Stimulated activated effector memory CD8-positive, alpha-beta T cell treated with anti-CD3 and anti-CD28 coated beads, Interleukin-12 subunit alpha, Interleukin-12 subunit beta, amount 100 ng/mL, for 72 hours (primary cell): ENCODE measurements around the gene SAXO1.

Experiments used
- ATAC-seq: fragments of 150-1000 bp; cut with Tn5 transposase; 2 replicates; pipeline ENCODE4 v1.10.0; 2021
- DNase-seq, 2 donors: peaks; one replicate each; pipeline ENCODE4 v3.0.0; 2021 to 2022; ENCODE audit warnings: low spot score in 2 of 2
- H3K27ac Mint-ChIP-seq: one replicate; pipeline ENCODE4 v1.8.0; 2022; ENCODE audit warnings: mild to moderate bottlenecking, mixed read lengths
- H3K36me3 Mint-ChIP-seq: one replicate; pipeline ENCODE4 v1.8.0; 2022; ENCODE audit warnings: mild to moderate bottlenecking, mixed read lengths
- H3K4me1 Mint-ChIP-seq: one replicate; pipeline ENCODE4 v1.8.0; 2022; ENCODE audit warnings: mixed read lengths
- H3K4me3 Mint-ChIP-seq: one replicate; pipeline ENCODE4 v1.8.0; 2022; ENCODE audit warnings: mild to moderate bottlenecking, mixed read lengths
- H3K9me3 Mint-ChIP-seq: one replicate; pipeline ENCODE4 v1.8.0; 2022; ENCODE audit warnings: mixed read lengths

Gene SAXO1

DNA sequence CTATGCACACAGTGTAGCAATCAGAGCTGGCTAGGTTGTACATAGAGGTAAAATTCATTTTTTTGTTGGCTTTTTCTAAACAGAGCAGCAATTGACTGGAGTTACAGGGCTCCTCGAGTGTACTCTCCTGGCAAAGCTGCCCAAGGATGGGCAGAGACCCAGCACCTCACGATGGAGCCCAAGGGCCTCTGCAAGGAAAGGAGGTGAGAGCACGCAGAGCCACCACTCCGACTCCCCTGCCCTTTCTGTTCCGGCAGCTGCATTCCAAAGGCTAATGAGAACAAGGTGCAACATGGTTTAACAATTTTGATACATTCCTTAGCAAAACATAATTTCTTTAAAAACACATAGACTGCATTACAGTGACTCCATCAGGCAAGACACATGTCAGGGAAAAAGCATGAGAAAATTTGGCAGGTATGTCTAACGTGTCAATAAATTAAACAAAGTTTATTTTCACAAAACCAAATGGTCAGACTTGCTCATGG, 47.5 kb downstream of the SAXO1 start:
- H3K4me1 Mint-ChIP-seq, result no peaks in the 10 kb centered on the region
- ATAC-seq (no peak), DNase-seq (no peak)
- no peaks in the 10 kb centered on the region for H3K36me3 Mint-ChIP-seq
- H3K27ac Mint-ChIP-seq, result no peak overlapping the region
- H3K9me3 Mint-ChIP-seq, result no peaks in the 10 kb centered on the region
- H3K4me3 Mint-ChIP-seq, result no peak overlapping the region

GRCh38 chr9:18982262-18982620, 50.8 kb downstream of the SAXO1 start:
- H3K9me3 Mint-ChIP-seq, result no peaks in the 10 kb centered on the region
- no peak overlapping the region for H3K4me3 Mint-ChIP-seq
- no peaks in the 10 kb centered on the region for H3K36me3 Mint-ChIP-seq
- ATAC-seq, result no peak
- no peak overlapping the region for H3K27ac Mint-ChIP-seq
- H3K4me1 Mint-ChIP-seq, result no peaks in the 10 kb centered on the region
- no peak for DNase-seq

GRCh38 chr9:18981476-18982261, 51.3 kb downstream of the SAXO1 start:
- Mint-ChIP-seq H3K27ac (no peak overlapping the region), H3K36me3 (no peaks in the 10 kb centered on the region), H3K4me3 (no peak overlapping the region), H3K9me3 (no peaks in the 10 kb centered on the region), H3K4me1 (no peaks in the 10 kb centered on the region)
- DNase-seq (no peak), ATAC-seq (no peak)

GRCh38 chr9:18980189-18980588, 52.8 kb downstream of the SAXO1 start:
- no peak for ATAC-seq
- no peaks in the 10 kb centered on the region for H3K9me3 Mint-ChIP-seq
- no peaks in the 10 kb centered on the region for H3K36me3 Mint-ChIP-seq
- DNase-seq, result no peak
- no peak overlapping the region for H3K4me3 Mint-ChIP-seq
- H3K4me1 Mint-ChIP-seq, result no peaks in the 10 kb centered on the region
- no peak overlapping the region for H3K27ac Mint-ChIP-seq

DNA sequence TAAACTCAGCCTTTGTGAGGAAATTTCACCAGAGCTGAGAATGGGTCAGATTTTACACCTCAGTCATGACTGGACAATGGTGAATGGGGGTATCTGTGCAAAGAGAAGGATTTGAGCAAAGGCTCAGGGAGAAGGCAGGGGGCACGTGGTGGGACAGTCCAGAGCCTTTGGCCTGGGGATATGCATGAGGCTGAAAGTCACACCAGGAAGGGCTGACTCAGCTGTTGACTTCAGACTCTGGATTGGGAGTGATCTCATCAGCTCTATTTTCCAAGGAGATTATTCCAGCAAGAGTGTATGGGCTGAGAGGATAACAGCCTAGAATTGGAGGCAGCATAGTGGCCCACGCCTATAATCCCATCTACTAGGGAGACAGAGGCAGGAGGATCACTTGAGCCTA, 53.6 kb downstream of the SAXO1 start:
- no peak for ATAC-seq
- H3K4me3 Mint-ChIP-seq, result no peak overlapping the region
- H3K4me1 Mint-ChIP-seq, result no peaks in the 10 kb centered on the region
- H3K27ac Mint-ChIP-seq, result no peak overlapping the region
- no peaks in the 10 kb centered on the region for H3K36me3 Mint-ChIP-seq
- no peak for DNase-seq
- H3K9me3 Mint-ChIP-seq, result no peaks in the 10 kb centered on the region

- Mint-ChIP-seq H3K27ac (no peak overlapping the region), H3K36me3 (no peaks in the 10 kb centered on the region), H3K9me3 (no peaks in the 10 kb centered on the region), H3K4me3 (no peak overlapping the region), H3K4me1 (no peaks in the 10 kb centered on the region)
- ATAC-seq, result no peak
- no peak for DNase-seq
Measured at GRCh38 chr9:18978188-18978587, 54.8 kb downstream of the SAXO1 start.

DNA sequence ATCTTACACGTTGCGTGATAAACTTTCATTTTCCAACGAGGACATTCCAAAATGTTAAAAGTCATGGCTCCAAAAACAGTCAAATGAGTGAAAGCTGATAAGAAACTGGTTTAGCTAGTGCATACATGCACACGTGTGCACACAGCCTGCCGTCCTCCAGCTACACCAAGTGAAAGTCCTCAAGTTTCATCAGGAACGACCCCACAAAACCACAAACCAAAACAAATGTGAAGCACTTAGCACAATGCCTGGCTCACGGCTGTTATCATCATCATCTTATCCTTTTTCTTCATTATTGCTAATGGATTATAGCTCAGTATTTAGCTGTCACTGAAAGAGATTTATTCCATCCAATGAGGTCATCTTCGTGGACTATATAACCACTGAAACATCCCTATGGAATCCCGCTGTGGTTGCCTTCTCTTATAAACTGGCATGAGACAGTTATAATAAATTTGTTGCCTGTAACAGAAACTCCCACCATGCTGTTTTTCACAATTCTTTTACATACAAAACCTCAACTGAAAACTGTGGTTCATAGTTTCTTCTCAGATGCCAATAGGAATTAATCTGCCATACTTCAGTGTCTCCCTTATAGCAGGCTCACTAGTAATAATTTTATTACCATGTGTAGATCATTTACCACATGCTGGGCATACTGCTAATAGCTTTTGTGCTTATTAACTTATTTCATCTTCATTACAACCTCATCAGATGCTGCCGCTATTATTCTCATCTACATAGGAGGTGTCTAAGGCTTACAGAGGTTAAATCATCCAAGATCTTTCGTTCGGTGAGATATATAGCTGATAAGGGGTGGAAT, 56.1 kb downstream of the SAXO1 start:
- no peak for DNase-seq
- H3K4me1 Mint-ChIP-seq, result no peaks in the 10 kb centered on the region

DNA sequence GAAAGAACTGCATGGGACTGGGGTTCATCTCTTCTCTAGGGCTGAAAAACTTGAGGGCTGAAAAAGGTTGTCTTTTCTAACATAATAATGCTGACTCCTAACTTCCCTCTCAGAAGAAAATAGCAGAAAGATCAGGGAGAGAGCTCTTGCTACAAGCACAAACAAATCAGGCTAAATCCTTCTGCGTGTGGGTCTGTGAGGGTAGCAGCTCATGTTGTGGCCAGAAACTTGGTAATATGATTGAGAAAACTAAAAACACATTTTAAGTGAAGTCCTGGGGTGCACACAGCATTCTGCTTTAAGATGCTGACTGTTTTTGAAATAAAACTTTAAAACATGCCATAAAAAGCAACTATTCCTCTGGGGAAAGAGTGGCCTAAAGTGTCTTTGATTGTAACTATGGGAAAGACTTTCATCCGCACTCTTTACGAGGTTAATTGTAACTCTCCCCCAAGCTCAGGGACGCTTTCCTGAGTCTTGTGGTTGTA, 56.7 kb downstream of the SAXO1 start:
- H3K36me3 Mint-ChIP-seq, result no peaks in the 10 kb centered on the region
- no peaks in the 10 kb centered on the region for H3K4me1 Mint-ChIP-seq
- no peaks in the 10 kb centered on the region for H3K9me3 Mint-ChIP-seq
- DNase-seq, result no peak
- H3K27ac Mint-ChIP-seq, result no peak overlapping the region
- H3K4me3 Mint-ChIP-seq, result no peak overlapping the region
- no peak for ATAC-seq

More for the DNA sequence above, 56.1 kb downstream of the SAXO1 start:
- Mint-ChIP-seq H3K27ac (no peak overlapping the region), H3K9me3 (no peaks in the 10 kb centered on the region), H3K4me3 (no peak overlapping the region), H3K36me3 (no peaks in the 10 kb centered on the region)
- ATAC-seq, result no peak

GRCh38 chr9:18973348-18973747, 59.7 kb downstream of the SAXO1 start:
- Mint-ChIP-seq H3K27ac (no peak overlapping the region), H3K36me3 (no peaks in the 10 kb centered on the region), H3K9me3 (no peaks in the 10 kb centered on the region), H3K4me1 (no peaks in the 10 kb centered on the region), H3K4me3 (no peak overlapping the region)
- ATAC-seq, result no peak
- no peak for DNase-seq

DNA sequence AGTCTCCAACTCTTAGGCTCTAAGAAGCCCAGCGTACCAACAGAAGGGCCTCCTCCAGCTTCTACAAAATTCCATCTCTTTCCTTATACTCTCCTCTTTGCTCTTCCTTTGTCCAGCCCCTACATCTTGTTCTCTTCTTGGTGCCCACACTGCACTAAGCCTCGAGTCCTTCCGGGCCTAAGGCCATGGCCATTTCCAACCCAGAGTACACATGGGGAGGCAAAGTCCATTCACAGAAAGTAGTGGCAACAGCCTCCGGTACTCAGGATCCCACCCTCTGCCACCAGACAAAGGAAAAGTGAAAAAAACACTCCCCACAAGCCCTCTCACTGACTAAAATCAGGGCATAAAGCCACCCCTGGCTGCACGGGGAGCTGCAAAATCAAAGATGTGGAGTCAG, 60.3 kb downstream of the SAXO1 start:
- H3K36me3 Mint-ChIP-seq, result no peaks in the 10 kb centered on the region
- no peak overlapping the region for H3K27ac Mint-ChIP-seq
- ATAC-seq (no peak), DNase-seq (no peak)
- no peaks in the 10 kb centered on the region for H3K9me3 Mint-ChIP-seq
- H3K4me1 Mint-ChIP-seq, result no peaks in the 10 kb centered on the region
- H3K4me3 Mint-ChIP-seq, result no peak overlapping the region

- ATAC-seq (no peak), DNase-seq (no peak)
- Mint-ChIP-seq H3K4me1 (no peaks in the 10 kb centered on the region), H3K4me3 (no peak overlapping the region), H3K36me3 (no peaks in the 10 kb centered on the region), H3K9me3 (no peaks in the 10 kb centered on the region), H3K27ac (no peak overlapping the region)
Measured at GRCh38 chr9:18971909-18972308, 61.1 kb downstream of the SAXO1 start.

DNA sequence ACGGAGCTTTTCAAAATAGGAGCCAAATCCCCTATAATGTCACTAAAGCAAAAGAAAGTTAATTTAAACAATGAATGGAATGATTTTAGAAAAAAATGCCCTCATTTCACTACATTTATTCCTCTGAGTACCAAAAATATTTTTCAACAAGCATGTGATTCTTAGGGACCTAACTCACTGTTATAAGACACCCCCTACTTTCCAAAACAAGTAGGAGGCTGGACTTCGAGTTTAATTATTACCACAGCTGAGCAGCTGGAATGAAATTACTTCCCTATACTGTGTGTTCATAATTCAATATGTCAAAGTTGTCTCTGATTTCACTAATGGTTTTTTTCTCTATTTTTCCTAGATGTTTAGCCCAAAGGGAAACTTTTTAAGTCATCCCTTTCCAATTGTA, 61.6 kb downstream of the SAXO1 start:
- ATAC-seq, result no peak
- DNase-seq, result no peak
- H3K36me3 Mint-ChIP-seq, result no peaks in the 10 kb centered on the region
- H3K4me3 Mint-ChIP-seq, result no peak overlapping the region
- no peaks in the 10 kb centered on the region for H3K4me1 Mint-ChIP-seq
- H3K9me3 Mint-ChIP-seq, result peaks cover under 1% of the 10 kb centered on the region
- no peak overlapping the region for H3K27ac Mint-ChIP-seq

- DNase-seq (no peak), ATAC-seq (no peak)
- Mint-ChIP-seq H3K9me3 (peaks cover 9% of the 10 kb centered on the region), H3K4me1 (no peaks in the 10 kb centered on the region), H3K27ac (no peak overlapping the region), H3K36me3 (no peaks in the 10 kb centered on the region), H3K4me3 (no peak overlapping the region)
Measured at GRCh38 chr9:18970393-18970792, 62.6 kb downstream of the SAXO1 start.

- no peaks in the 10 kb centered on the region for H3K4me1 Mint-ChIP-seq
- no peak for ATAC-seq
- no peak overlapping the region for H3K4me3 Mint-ChIP-seq
- no peak for DNase-seq
- H3K27ac Mint-ChIP-seq, result no peak overlapping the region
- no peaks in the 10 kb centered on the region for H3K36me3 Mint-ChIP-seq
- H3K9me3 Mint-ChIP-seq, result peaks cover 18% of the 10 kb centered on the region
Measured at GRCh38 chr9:18969128-18969527, 63.9 kb downstream of the SAXO1 start.

GRCh38 chr9:18955626-18956025, 77.4 kb downstream of the SAXO1 start:
- H3K36me3 Mint-ChIP-seq, result no peaks in the 10 kb centered on the region
- ATAC-seq (no peak), DNase-seq (no peak)
- H3K4me1 Mint-ChIP-seq, result no peaks in the 10 kb centered on the region
- H3K4me3 Mint-ChIP-seq, result no peak overlapping the region
- H3K9me3 Mint-ChIP-seq, result peaks cover 3% of the 10 kb centered on the region
- no peak overlapping the region for H3K27ac Mint-ChIP-seq

GRCh38 chr9:18951936-18952335, 81.1 kb downstream of the SAXO1 start:
- DNase-seq, result no peak
- H3K36me3 Mint-ChIP-seq, result no peaks in the 10 kb centered on the region
- H3K4me1 Mint-ChIP-seq, result no peaks in the 10 kb centered on the region
- H3K4me3 Mint-ChIP-seq, result no peak overlapping the region
- ATAC-seq, result no peak
- H3K27ac Mint-ChIP-seq, result no peak overlapping the region
- H3K9me3 Mint-ChIP-seq, result no peaks in the 10 kb centered on the region
